Transverse colon (tissue), 4 donors: ENCODE data around the gene KLHL13.

Experiments
- CTCF ChIP-seq, 5 experiments: fragments of 200-600 bp in 3 of 5; fragments of 450-650 bp in 2 of 5; sonication (generic) in 3 of 5; IDR thresholded peaks; 1 replicate in 2 of 5; 2 replicates in 3 of 5; pipeline ENCODE4 v1.5.1; 2016 to 2017; ENCODE audit warnings: antibody characterized with exemption in 5 of 5, inconsistent platforms in 3 of 5, mild to moderate bottlenecking in 2 of 5, moderate library complexity in 1 of 5
- EP300 ChIP-seq: sonication (generic); formaldehyde crosslinking; IDR thresholded peaks from one replicate; pipeline ENCODE4 v1.6.1; 2017; ENCODE audit warnings: antibody characterized with exemption, low read depth
- POLR2A ChIP-seq: fragments of 450-650 bp; IDR thresholded peaks from one replicate; pipeline ENCODE4 v1.6.1; 2016; ENCODE audit warnings: antibody characterized with exemption, mild to moderate bottlenecking, moderate library complexity
- POLR2AphosphoS5 ChIP-seq, 3 donors: sonication (generic); formaldehyde crosslinking; IDR thresholded peaks; one replicate each; pipeline ENCODE4 v1.6.1; 2016; ENCODE audit warnings: antibody characterized with exemption in 3 of 3

GRCh38 chrX:118152721-118153120 is 36.1 kb upstream of the KLHL13 start:
- TF ChIP-seq CTCF (IDR thresholded peaks at IDR 0.05) (no peak), EP300 (no peak), POLR2A (no peak), POLR2AphosphoS5 (IDR thresholded peaks at IDR 0.05) (no peak)
